GM08714 (cell line): ENCODE data around the gene COL9A3.

Experiments
- H3K4me3 ChIP-seq: fragments of 200-500 bp; sonication (Bioruptor generic); 2 replicates; pipeline ENCODE4 v1.5.1; 2014; ENCODE audit warnings: mild to moderate bottlenecking, low read length, inconsistent platforms
- ZNF274 ChIP-seq: IDR thresholded peaks from 2 replicates; pipeline ENCODE4 v1.6.1; 2012; ENCODE audit warnings: mild to moderate bottlenecking, low read depth, low read length

The COL9A3 gene

DNA sequence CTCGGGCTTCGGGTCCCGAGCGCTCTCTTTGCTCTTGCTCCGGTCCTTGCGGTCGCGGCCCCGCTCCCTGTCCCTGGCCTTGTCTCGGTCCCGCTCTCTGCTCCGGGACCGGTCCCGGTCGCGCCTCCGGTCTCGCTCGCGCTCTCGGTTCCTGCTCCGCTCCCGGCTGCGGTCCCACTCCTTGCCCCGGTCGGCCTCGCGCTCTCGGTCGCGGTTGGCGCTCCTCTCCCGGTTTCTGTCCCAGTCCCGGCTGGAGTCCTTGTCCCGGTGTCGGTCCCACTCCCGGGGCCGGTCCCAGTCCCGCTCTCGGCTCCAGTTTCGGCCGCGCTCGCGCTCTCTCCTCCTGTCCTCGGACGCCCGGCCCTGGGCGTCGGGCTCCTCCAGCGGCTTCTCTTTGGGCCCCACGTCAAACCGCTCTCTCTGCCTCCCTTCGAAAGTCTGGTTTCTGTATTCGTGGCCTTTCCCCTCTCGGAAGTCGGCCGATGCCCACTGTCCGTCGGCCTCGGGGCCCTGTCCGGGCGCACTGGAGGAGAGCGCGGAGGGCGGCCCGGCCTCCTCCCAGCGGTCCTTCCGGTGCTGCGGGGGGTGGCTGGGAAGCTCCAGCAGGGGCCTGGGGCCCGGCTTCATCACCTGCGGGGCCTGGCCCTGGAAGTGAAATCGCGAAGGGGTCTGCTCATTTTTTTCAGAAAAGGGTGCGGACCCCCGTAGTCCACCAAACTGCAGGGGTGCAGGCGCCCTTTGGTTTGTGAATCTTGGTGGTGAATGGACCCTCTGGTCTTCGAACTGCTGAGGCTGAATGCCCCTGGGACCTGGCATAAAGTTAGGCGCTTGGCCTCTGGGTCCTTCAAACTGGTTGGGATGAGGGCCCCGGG, 62.7 kb downstream of the COL9A3 start:
- no peak overlapping the region for H3K4me3 ChIP-seq
- no peak for TF ChIP-seq ZNF274

- H3K4me3 ChIP-seq, result no peak overlapping the region
- TF ChIP-seq ZNF274, result no peak
Observed at GRCh38 chr20:62880147-62880934, 63.5 kb downstream of the COL9A3 start.

DNA sequence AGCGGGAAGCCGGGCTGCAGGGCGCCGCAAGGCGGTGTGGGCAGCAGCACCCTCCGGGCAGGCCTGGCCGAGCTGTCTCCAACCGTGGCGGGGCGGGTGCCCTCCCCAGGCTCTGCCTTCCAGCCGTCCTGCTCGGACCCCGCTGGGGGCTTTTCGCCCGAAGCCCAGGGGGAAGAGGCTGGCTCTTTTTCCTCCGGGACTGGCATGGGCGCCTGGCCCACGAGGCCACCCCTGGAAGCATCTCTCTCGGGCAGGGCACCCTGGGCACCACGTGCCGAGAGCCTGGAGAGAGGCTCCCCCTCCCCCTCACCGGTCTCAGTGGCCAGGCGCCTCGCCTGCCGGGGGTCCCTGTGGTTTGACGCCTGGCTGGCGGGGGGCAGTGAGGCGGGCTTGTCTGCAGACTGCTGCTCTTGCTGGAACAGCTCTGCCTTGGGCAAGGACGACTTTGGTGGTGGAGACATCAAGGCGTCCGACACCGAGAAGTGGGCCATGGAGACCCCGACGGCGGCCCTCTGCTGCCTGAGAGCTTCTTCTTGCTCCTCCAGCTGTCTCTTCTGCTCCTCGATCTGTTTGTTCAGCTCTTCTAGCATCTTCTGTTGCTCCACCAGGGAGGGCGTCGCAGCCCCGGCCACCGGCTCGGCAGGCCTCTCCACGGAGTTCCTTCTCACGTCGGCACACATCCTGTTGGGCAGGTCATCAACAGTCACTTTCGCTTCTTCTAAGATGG, 64.2 kb downstream of the COL9A3 start:
- H3K4me3 ChIP-seq, result no peak overlapping the region
- TF ChIP-seq ZNF274, result no peak

GRCh38 chr20:62881662-62882395, 65.0 kb downstream of the COL9A3 start:
- no peak for TF ChIP-seq ZNF274
- H3K4me3 ChIP-seq, result no peak overlapping the region

- TF ChIP-seq ZNF274, result no peak
- no peak overlapping the region for H3K4me3 ChIP-seq
Observed at GRCh38 chr20:62882426-62882825, 65.6 kb downstream of the COL9A3 start.

GRCh38 chr20:62884556-62884955, 67.7 kb downstream of the COL9A3 start:
- no peak overlapping the region for H3K4me3 ChIP-seq
- TF ChIP-seq ZNF274, result no peak

DNA sequence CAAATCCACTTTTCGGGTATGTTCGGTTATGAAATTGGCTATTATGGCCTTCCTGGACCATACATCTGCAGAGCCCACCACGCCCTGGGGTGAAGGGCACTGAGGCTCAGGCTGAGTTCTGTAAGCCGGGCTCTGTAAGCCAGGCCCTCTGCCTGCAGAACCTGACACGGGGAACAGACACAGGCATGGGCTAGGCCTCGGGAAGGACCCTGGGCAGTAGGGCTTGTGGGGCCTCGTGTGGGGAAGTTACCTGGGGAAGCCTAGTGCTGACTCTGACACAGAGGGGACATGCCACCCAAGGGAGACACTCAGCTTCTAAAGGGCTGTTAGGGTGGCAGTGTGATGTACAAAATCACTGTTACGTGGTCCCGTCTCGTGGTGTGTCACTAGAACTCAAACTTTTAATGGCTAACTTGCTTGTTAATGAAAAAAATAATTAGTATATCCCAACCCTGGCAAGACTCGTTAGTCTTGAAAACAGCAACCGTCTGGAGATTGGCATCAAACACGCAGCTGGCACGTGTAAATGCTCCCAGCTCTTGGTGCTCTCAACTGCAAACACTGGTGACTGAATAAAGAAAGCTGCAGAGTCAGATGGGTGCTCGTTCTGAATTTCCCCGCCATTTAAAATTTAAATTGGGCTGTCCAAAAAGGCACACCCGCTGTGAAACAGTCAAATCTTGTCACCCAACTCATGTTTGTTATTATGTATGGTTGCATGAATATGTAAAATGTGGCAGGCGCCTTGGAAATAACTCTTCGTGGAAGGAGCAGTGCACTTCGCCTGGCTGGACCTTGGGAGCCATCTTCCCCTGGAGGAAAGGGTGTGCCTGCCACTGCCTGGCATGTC, 68.4 kb downstream of the COL9A3 start:
- TF ChIP-seq ZNF274, result no peak

GRCh38 chr20:62885896-62886708, 69.3 kb downstream of the COL9A3 start:
- no peak overlapping the region for H3K4me3 ChIP-seq
- TF ChIP-seq ZNF274, result no peak

More for the DNA sequence above, 68.4 kb downstream of the COL9A3 start:
- H3K4me3 ChIP-seq, result no peak overlapping the region

GRCh38 chr20:62886709-62887058, 69.8 kb downstream of the COL9A3 start:
- TF ChIP-seq ZNF274, result no peak

GRCh38 chr20:62887152-62887859, 70.5 kb downstream of the COL9A3 start:
- H3K4me3 ChIP-seq, result no peak overlapping the region

More at GRCh38 chr20:62886709-62887058, 69.8 kb downstream of the COL9A3 start:
- no peak overlapping the region for H3K4me3 ChIP-seq

DNA sequence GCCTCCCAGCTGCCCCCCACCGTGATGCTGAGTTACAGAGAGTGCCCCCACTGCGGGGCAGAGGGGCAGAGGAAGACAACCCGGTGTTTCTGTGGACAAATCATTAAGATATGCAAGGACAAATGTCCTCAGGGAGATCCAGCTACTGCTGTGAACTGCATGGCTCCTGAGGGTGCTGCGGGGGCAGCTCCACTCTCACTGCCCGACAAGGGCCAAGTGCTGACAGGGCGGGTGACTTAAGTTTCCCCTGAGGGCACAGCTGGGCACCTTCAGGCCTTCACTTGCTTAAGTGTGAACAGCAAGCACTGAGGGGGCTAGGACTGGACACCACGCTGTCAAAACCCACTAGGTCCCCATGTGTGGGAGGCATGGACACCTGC, 71.0 kb downstream of the COL9A3 start:
- no peak for TF ChIP-seq ZNF274
- no peak overlapping the region for H3K4me3 ChIP-seq

More at GRCh38 chr20:62887152-62887859, 70.5 kb downstream of the COL9A3 start:
- no peak for TF ChIP-seq ZNF274

DNA sequence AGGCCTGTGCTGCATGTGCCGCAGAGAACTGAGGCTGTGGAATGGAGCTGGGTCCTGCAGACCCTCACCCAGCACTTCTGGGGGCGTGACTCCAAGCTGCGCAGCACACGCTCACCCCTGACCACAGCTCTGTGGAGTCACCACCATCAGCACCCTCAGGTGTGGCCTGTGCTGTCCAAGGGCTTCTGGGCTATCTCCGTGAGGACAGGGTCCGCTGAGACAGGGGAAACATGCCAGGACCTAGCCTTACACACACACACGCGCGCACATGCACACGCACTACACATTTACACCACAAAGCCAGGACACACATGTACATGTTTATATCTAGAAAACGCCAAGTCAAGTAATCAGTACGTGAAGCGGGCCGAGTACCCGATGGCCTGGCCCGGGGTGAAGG, 71.6 kb downstream of the COL9A3 start:
- H3K4me3 ChIP-seq, result no peak overlapping the region
- TF ChIP-seq ZNF274, result no peak
